Measurements from ENCODE around the gene SNTG2. TPM values are rescaled to one million over a fixed set of nuclear protein-coding genes. Genes with fewer than 3 reads are reported as not detected.

Gene SNTG2
- total RNA-seq, 2 donors from 2014 or later: 1.2 to 2.0 TPM

DNA sequence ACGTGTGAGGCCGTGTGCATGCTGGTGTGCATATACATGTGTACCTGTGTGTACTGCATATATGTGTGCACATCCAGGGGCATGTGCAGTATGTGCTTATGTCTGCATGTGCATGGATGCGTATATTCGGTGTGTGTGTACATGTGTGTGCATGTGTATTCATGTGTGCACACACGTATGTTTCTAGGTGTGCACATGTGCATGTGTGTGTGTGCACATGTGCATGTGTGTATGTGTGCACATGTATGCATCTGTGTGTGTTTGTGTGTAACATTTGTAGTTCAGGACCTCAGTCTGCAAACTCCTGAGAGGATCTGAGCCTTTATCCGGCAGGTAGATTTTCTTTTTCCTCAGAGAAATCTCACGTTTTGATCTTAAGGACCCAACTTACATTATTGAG is 201.7 kb downstream of the SNTG2 start:
- no peak for ATAC-seq
- intact Hi-C loops (cut with DNase I, micrococcal nuclease): no loop called here
- DNase-seq: no peak

DNA sequence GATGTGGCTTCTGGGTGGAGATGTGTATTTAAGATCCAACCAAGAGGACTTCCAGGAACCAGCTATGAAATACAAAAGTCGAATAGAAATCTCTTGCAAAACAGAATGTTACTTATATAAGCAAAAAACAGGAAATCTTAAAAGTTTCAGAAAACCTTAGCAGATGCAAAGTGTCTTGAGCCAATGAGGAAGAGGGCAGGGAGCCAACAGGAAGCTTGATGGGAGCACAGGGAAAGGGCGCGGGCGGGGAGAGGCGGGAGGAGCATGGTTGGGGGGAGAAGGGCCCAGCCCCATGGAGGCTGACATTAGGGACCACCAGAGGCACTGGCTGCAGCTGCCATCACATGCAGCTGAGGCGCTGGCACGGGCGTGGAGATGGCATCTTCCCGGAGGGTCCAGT is 203.3 kb downstream of the SNTG2 start:
- ATAC-seq (no peak), DNase-seq (peak; percentile 24 to 32)
- intact Hi-C loops (cut with DNase I, micrococcal nuclease): no loop called here

DNA sequence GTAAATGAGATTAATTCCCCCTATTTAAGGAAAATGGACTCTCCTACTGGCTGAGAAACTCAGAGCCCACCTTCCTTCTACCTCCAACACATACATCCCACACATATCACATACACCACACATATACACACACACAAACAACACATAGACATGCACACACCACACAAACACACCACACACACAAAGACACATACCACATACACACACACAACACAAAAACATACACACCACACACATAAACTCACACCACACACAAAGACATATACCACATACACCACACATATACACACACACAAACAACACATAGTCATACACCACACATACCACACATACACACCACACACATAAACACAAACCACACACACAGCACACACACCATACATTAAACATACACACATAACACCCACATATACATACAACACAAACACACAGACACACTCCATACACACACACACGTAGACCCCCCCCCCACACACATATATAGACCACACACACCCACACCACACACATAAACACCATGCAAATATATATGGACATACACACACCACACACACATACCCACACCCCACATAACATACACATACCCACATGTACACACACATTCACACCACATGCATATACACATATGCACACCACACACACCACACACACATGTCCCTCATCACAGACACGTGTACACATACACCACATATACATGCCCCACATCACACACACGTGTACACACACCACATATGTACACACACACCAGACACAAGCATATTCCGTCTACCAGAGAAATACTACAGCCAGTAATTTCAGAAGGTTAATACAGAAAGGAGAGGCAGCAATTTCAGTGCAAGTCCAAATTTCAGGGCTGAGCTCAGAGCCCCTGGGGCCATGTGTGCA is 204.3 kb downstream of the SNTG2 start:
- ATAC-seq (no peak), DNase-seq (no peak)
- intact Hi-C loops (cut with DNase I, micrococcal nuclease): no loop called here

DNA sequence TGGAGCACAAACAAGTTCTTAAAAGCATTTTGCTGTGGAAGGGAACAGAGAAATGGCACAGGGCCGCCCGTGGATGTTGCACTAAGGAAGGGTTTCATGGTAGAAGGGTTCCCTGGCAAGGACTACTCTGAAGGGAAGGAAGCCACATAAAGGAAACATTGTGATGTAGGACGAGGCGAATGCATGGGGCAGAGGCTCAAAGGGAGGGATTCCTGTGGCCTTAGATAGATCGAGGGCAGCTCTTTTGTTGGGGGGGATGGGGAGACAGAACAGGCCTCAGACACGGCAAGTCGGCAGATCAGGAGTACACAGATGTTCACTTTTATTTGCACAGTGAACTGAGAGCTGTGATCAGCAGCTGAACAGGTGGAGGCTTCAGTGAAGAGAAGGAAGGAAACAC is 205.4 kb downstream of the SNTG2 start:
- ATAC-seq (no peak), DNase-seq (no peak)
- intact Hi-C loops (cut with DNase I, micrococcal nuclease): no loop called here

DNA sequence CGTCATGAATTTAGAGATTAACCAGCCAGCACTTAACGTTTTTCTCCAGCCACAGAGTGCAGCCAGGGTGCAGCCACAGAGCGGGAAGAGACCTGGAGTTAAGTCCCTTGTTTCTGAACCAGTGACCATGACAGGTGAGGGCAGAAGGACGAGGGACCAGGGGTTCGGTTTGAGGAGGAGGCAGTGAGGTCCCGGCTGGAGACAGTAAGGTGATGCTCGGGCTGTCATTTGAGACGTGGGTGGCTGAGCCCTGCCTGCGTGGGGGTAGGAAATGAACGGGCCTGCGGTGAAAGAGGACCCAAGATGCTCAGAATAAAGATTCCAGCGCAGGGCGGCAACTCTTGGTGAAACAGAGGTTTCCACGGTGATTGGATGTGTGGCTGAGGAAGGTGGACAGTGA is 205.9 kb downstream of the SNTG2 start:
- no peak for ATAC-seq

DNA sequence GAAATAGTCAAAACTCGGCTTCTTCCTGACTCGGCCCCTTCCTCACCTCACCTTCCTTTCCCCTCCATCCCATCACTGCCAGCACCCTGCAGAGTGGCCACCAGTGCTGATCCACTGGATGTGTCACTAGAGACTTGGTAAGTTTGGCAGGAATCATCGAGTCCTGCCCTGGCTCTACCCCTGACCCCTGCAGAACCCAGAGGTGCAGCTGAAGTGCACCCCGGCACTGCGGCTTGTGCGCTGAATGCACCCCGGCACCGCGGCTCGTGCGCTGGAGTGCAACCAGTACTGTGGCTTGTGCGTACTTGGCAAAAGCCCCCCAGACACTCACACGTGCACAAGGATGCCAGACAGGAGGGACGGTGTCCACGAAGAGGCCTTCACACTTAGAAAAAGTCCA is 206.5 kb downstream of the SNTG2 start:
- no peak for DNase-seq
- intact Hi-C loops (cut with DNase I, micrococcal nuclease): no loop called here
- no peak for ATAC-seq

More for the DNA sequence above, 205.9 kb downstream of the SNTG2 start:
- DNase-seq: no peak
- intact Hi-C loops (cut with DNase I, micrococcal nuclease): no loop called here

DNA sequence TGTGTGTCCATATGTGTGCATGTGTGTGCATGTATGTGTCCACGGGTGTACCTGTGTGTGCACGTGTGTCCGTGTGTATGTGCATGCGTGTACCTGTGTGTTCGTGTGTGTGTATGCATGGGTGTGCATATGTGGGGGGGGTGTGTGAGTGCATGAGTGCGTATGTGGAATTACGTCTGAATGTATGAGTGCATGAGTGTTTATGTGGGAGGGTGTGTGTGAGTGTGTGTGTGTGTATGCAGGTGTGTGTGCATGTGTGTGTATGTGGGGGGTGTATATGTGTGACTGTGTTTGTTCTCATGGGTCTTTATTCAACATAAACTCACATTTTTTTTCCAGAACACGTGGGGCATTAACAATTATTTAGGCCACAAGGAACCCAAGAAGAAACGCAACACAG is 208.4 kb downstream of the SNTG2 start:
- intact Hi-C loops (cut with DNase I, micrococcal nuclease): no loop called here

DNA sequence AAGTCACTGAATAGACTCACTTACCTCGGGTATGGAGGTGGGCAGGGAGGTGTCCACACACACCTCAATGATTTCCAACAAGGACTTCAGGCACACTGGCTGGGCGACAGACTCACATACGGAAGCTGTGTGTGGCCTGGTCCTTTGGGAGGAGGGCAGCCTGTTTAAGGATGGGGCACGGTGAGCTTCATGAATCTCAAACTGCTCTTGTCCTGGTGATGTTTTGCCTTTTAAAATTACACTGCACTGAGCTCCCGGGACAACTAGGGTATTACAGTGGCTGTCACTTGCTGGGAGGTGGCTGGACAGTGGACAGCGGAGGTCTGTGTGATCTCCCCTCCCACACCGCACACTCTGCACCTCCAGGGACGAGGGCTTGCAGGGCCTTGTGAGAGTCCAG is 211.6 kb downstream of the SNTG2 start:
- DNase-seq (no peak), ATAC-seq (no peak)
- intact Hi-C loops (cut with DNase I, micrococcal nuclease): no loop called here

More for the DNA sequence above, 208.4 kb downstream of the SNTG2 start:
- DNase-seq: no peak
- no peak for ATAC-seq

DNA sequence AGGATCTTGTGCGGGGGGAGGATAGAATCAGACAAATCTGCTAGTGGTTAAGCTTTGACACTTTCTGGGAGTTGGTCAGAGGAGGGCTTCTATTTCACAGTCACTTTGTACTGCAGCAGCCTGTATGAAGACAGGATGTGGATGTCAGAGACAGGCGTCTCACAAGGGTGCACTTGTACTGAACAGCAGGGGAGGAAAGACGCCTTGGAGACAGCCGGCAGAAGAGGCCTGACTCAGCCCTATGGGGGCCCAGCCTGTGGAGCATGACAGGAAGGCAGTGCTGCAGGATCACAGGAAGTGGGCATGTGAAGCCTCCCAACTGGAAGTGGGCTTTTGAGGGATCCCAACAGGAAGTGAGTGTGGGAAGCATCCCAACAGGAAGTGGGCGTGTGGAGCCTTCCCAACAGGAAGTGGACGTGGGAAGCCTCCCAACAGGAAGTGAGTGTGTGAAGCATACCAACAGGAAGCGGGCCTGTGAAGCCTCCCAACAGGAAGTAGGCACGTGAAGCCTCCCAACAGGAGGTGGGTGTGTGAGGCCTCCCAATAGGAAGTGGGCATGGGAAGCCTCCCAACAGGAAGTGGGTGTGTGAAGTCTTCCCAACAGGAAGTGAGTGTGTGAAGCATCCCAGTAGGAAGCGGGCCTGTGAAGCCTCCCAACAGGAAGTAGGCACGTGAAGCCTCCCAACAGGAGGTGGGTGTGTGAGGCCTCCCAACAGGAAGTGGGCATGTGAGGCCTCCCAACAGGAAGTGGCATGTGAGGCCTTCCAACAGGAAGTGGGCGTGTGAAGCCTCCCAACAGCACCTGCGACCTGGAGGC is 212.3 kb downstream of the SNTG2 start:
- no peak for DNase-seq
- ATAC-seq: no peak
- intact Hi-C loops (cut with DNase I, micrococcal nuclease): no loop called here

DNA sequence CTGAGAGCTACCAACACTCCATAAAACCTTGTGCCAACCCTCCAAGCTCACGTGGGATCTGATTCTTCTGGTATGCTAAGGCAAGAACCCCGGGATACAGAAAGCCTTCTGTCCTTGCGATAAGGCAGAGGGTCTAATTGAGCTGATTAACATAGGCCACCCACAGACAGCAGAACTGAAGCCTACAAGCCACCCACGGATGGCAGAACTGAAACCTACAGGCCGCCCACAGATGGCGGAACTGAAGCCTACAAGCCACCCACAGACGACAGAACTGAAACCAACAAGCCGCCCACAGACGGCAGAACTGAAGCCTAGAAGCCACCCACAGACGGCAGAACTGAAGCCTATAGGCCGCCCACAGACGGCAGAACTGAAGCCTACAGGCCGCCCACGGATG is 216.3 kb downstream of the SNTG2 start:
- DNase-seq (no peak), ATAC-seq (no peak)
- intact Hi-C loops (cut with DNase I, micrococcal nuclease): no loop called here

DNA sequence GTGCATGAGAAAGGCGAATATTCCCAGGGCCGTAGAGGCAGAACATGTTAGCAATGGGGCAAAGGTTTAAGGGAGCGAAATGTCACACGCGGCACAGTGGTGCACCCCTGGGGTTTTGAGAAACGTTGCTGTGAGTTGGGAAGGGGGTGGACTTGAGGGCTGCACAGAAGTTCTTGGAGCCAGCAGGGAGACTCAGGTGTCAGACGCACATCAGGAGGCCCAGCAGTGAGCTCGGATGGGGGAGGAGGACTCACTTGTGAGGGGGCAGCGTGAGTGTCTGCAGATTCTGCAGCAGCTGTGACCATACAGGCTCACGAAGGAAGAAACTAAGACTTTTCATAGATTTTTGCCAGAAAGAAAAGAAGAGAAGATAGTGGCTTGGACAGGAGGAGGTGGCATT is 218.2 kb downstream of the SNTG2 start:
- intact Hi-C loops (cut with DNase I, micrococcal nuclease): no loop called here
- DNase-seq: no peak
- no peak for ATAC-seq

DNA sequence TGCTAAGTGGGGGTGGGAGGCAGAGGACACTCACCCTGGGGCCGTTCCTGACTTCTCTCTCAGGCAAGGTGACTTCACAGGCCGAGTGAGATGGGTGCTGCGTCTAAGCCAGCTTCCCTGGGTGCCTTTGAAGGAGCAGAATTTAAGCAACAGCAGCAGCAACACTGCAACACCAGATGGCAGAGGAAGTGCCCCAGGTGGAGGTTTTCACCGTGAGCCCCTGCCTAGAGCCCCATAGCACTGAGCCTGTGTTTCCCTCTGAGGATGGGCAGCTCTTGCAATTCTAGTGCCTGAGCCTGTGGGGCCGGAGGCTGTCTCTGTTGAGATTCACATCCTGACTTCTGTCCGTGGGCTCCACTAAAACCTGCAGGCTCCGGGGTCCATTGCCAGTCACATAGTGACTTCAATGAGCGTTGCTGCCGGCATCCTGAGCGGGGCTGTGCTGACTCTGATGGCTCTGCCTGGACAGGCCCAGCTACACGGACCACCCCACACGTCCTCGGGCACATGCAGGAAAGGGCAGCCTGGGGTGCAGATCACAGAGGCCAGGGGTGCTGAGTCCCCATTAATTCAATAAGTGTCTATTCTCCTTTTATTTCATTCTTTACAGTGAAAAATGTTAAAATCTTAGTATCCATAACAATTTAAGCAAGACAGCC is 218.8 kb downstream of the SNTG2 start:
- no peak for DNase-seq
- no peak for ATAC-seq
- intact Hi-C loops (cut with DNase I, micrococcal nuclease): no loop called here

DNA sequence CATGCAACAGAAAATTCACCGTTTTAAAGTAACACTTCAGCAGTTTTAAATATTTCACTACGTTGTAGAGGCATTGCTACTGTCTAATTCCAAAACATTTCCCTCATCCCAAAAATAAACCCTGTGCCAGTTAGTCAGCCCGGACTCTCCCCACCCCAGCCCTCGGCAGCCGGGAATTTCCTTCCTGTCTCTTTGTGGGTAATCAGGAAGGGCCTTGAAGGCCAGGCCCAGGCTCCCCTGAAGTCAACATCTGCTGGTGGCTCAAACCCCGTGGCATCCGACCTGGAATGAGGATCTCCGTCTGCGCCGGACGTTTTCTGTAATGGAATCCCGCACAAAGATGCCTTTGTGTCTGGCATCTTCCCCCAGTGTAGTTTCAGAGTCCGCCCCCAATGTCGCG is 219.6 kb downstream of the SNTG2 start:
- intact Hi-C loops (cut with DNase I, micrococcal nuclease): no loop called here
- ATAC-seq (no peak), DNase-seq (no peak)

DNA sequence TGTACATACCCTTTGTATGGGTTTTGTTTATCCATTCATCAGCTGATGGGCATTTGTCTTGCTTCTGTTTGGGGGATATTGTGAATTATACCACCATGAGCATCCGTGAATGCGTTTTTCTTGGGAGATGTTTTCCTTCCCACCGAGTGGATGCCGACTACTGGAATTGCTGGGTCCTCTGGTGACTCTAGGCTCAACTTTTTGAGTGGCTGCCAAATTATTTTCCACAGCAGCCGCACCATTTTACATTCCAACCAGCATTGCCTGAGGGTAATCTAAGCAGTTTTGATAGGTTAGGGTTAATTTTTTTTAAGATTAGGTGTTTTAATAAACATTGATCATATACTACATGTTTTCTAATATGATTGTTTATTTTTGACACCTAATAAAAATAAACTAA is 220.1 kb downstream of the SNTG2 start:
- ATAC-seq: no peak
- no peak for DNase-seq
- intact Hi-C loops (cut with DNase I, micrococcal nuclease): no loop called here

DNA sequence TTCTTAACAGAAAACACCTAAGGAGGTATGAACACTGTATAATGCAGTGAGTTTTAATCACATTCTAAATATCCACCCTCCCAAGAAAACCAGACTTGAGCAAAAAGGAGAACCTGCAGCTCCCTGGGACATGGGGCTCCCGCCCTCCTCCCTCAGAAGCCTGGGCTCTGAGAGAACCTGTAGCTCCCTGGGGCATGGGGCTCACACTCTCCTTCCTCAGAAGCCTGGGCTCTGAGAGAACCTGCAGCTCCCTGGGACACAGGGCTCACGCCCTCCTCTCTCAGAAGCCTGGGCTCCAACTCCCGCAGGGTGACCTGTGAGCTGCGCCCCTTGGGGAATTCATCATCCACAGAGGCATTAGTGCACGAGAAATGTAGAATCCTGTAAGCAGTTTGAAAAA is 222.9 kb downstream of the SNTG2 start:
- ATAC-seq (no peak), DNase-seq (no peak)
- intact Hi-C loops (cut with DNase I, micrococcal nuclease): no loop called here

DNA sequence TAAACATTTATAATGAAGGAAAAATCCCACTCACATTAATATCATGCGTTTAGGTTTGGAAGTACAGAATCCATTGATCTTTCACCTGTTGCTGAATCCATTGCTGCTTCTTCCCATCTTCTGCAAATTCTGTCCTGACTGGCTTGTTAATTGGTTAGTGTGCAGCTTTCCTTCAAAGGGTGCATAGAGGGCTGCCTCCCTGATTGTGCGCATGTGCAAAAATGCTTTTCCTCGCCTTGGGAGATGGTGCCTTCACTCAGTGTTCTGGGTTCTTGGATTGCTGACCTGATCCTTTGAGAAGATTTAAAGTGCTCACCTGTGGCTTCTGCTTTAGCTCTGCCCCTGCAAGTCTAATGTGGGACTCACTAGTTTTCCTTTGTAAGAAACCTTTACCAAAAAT is 231.2 kb downstream of the SNTG2 start:
- intact Hi-C loops (cut with DNase I, micrococcal nuclease): no loop called here
- no peak for ATAC-seq

DNA sequence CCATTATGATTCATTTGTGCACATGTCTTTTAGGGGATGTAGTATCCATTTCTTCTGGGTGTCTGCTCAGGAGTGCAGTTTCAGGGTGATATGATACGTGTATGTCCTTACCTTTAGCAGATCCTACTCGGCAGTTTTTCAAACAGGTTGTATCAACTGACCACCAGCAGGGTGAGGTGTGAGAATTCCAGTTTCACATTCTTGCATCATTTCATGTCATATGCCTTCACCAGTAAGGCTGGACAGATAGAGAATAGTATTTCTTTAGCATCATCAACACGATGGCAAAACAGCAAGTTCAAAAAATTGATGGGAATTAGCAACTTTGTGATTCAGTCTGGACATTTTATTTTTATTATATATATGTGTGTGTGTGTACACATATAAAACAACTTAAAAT is 232.7 kb downstream of the SNTG2 start:
- intact Hi-C loops (cut with DNase I, micrococcal nuclease): no loop called here

More for the DNA sequence above, 231.2 kb downstream of the SNTG2 start:
- DNase-seq: no peak

DNA sequence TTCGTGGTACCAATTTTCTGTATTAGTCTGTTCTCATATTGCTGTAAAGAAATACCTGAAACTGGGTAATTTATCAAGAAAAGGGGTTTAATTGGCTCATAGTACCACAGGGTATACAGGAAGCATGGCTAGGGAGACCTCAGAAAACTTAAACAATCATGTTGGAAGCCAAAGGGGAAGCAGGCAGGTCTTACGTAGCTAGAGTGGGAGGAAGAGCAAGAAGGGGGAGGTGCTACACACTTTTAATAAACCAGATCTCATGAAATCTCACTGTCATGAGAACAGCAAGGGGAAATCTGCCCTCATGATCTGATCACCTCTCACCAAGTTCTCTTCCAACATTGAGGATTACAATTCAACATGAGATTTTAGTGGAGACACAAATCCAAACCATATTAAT is 235.8 kb downstream of the SNTG2 start:
- DNase-seq: no peak
- no peak for ATAC-seq
- intact Hi-C loops (cut with DNase I, micrococcal nuclease): no loop called here

More for the DNA sequence above, 232.7 kb downstream of the SNTG2 start:
- DNase-seq (no peak), ATAC-seq (no peak)

DNA sequence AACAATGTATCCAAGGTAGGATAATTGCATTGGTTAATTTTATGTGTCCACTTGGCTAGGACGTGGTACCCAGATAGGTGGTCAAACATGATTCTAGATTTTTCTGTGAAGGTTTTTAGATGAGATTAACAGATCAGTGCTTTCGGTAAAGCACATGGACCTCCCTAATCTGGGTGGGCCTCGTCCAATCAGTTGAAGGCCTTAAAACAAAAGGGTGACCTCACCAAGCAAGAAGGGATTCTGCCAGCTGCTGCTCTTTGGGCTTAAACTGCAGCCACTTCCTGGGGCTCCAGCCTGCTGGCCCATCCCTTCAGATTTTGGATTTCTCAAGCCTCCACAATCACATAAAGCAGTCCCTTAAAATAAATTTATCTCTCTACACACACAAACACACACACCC is 236.5 kb downstream of the SNTG2 start:
- intact Hi-C loops (cut with DNase I, micrococcal nuclease): no loop called here
- ATAC-seq (no peak), DNase-seq (no peak)

DNA sequence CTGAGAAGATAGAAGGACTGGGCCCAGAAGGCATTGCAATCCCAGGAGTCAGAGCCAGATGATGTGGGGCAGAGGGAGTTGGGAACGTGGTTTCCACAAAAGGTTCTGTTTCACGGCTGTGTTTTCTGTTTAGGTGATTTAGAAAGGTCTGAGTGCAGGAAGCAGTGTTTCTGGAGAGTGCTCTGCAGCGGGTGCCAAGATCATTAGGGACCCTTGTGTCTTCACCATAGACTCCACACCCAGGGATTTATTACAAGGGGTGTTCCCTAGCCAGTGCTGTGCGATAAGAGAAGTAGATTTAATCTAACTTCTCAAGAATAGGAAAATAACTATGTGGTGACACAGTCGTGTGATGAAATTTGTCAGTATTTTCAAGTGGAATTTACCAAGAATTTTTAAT is 241.5 kb downstream of the SNTG2 start:
- no peak for ATAC-seq
- DNase-seq: no peak
- intact Hi-C loops (cut with DNase I, micrococcal nuclease): no loop called here
